Psoas muscle (tissue), 8 donors: ENCODE data around the gene UBL3. TPM values are rescaled to one million over a fixed set of nuclear protein-coding genes. Genes with fewer than 3 reads are reported as not detected.

Experiments
- ATAC-seq, 4 donors: fragments of 200-7000 bp; cut with Tn5 transposase; one replicate each; pipeline ENCODE4 v1.9.1; 2020; ENCODE audit warnings: moderate library complexity in 3 of 4, mild to moderate bottlenecking in 2 of 4
- DNase-seq, 2 donors: peaks; one replicate each; pipeline ENCODE4 v3.0.0-alpha.2; 2020
- H3K27ac ChIP-seq: fragments of 200-600 bp; one replicate; pipeline ENCODE4 v1.8.0; 2022
- H3K27me3 ChIP-seq, 3 donors: fragments of 200-600 bp in 1 of 3; one replicate each; pipeline versions ENCODE4 v1.6.1 to v1.8.0; 2013 to 2022; ENCODE audit warnings: low read length in 2 of 3, mild to moderate bottlenecking in 2 of 3, moderate library complexity in 1 of 3; ENCODE audit not compliant: insufficient read depth in 3 of 3
- H3K36me3 ChIP-seq, 2 donors: fragments of 200-600 bp in 1 of 2; one replicate each; pipeline versions ENCODE4 v1.6.1 to v1.8.0; 2013 to 2022; ENCODE audit warnings: low read depth in 1 of 2, mild to moderate bottlenecking in 1 of 2, moderate library complexity in 1 of 2; ENCODE audit not compliant: insufficient read depth in 1 of 2
- H3K4me1 ChIP-seq: fragments of 200-600 bp; one replicate; pipeline ENCODE4 v1.8.0; 2022
- H3K4me3 ChIP-seq: fragments of 200-600 bp; one replicate; pipeline ENCODE4 v1.8.0; 2022; ENCODE audit warnings: mild to moderate bottlenecking
- H3K9me3 ChIP-seq: fragments of 200-600 bp; one replicate; pipeline ENCODE4 v1.8.0; 2022
- CTCF ChIP-seq: fragments of 200-600 bp; IDR thresholded peaks from one replicate; pipeline ENCODE4 v1.8.0; 2022; ENCODE audit warnings: antibody characterized with exemption
- WGBS, 3 donors: extraction: QIAGEN DNeasy Blood & Tissue Kit; methylation state at CpG; one replicate each; pipeline versions ENCODE4 v1.1.6 to v1.1.7; 2013; 5-methylcytosine and 5-hydroxymethylcytosine counted together
- intact Hi-C, 2 donors: fragments of 100-400 bp; cut with DNase I; formaldehyde crosslinking; loops; one replicate each; pipeline versions ENCODE4 v1.11.0 to v1.14.2; 2022
- polyA plus RNA-seq, 3 donors: library from polyadenylated mRNA; stranded (reverse); fragments of 200-250 nt; gene quantifications; one replicate each; pipeline ENCODE4 v1.2.3, GENCODE V29; 2013
- total RNA-seq, 4 donors: library from RNA; stranded (reverse); fragmentation: NEBNext Ultra II Directional in 2 of 4; extraction: Animal tissue kit (Norgen Biotek cat#: 25700) in 2 of 4; gene quantifications; one replicate each; pipeline versions ENCODE4 v1.2.1 to v1.2.4, GENCODE V29; 2021 to 2023
- donor health status: healthy with polysubstance abuse.
- donor health status: DM: no; HTN: no; CAD: no; lungs with moderate emphysema.
- donor health status: Bipolar disorder and iron deficiency.
- donor health status: healthy.
- donor health status: DM: yes; HTN: yes; CAD: no.
- donor health status: DM: no; HTN: no; CAD: no.
- donor health status: DM: no; HTN: no; CAD: no.
- donor health status: DM: yes; HTN: yes; CAD: no.

UBL3 gene
- total and polyA plus RNA-seq, 7 donors, result 15.7 to 43.8 (median 22.8) TPM

DNA sequence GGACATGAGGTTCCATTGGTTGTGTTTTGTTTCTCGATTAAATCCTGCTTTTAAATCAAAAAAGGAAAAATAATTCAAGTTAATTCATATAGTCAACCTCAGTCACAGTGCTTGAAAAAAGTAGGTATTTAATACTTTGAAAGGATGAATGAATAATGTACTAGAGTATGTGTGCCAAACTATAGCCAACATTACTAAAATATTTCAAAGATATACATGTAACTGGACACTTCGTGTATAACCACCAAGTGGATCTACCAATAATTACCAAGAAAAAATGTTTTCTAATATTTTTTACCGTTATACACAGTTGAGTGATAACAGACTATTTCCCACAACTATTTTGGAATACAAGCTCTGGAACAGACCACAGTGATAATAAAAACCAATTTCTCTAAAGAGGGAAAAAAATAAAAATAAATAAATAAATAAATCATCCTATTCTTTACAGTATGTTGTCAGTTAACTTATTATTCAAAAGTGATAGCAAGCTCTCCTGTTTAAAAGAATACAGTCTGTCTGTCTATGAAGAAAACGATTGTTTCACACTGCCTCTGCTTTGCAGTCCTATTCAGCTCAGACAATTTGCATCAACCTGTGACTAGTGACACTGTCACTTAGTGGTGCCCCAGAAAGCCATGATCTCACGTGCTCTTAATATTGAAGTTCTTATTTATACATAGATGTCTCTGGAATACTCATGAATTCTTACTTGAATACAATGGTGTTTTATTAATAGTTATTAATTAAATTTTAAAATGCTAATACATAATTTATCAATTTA lies 58.2 kb downstream of the UBL3 start:
- DNase-seq, result no peak
- no peaks in the 10 kb centered on the region for H3K27me3 ChIP-seq
- no peak for ATAC-seq
- H3K4me3 ChIP-seq, result no peak overlapping the region
- no peak for TF ChIP-seq CTCF
- 84 to 90% (median 85%) methylated on average over 5 of the region's 5 CpGs for WGBS, 3 donors
- intact Hi-C loops, result no loop called here
- H3K36me3 ChIP-seq, result no peaks in the 10 kb centered on the region
- no peak overlapping the region for H3K27ac ChIP-seq
- H3K4me1 ChIP-seq, result peaks cover 12% of the 10 kb centered on the region
- H3K9me3 ChIP-seq, result no peaks in the 10 kb centered on the region

DNA sequence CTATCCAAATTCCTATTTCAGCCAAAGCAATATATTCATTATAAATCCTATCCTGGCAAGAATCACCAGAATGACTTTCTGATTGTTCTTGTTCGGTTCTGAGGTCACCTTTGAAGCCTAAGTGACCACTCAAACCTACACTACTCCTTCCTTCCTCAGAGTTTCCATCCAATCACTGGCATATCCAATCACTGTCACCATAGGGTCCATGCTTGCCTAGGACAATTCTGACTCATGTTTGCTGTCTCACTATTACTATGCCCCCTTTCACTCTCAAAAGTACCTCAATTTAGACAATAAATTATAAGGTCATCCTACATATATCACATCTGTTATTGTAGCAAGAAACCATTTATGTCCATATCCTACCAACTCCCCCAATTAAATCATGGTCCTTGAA lies 58.9 kb downstream of the UBL3 start:
- no peak for TF ChIP-seq CTCF
- Histone ChIP-seq H3K4me3 (no peak overlapping the region), H3K4me1 (peaks cover 12% of the 10 kb centered on the region), H3K27me3 (no peaks in the 10 kb centered on the region), H3K27ac (no peak overlapping the region), H3K36me3 (no peaks in the 10 kb centered on the region), H3K9me3 (no peaks in the 10 kb centered on the region)
- DNase-seq (no peak), ATAC-seq (no peak)
- intact Hi-C loops, result no loop called here
- 71 to 88% (median 72%) methylated on average over 1 of the region's 1 CpG for WGBS, 3 donors

DNA sequence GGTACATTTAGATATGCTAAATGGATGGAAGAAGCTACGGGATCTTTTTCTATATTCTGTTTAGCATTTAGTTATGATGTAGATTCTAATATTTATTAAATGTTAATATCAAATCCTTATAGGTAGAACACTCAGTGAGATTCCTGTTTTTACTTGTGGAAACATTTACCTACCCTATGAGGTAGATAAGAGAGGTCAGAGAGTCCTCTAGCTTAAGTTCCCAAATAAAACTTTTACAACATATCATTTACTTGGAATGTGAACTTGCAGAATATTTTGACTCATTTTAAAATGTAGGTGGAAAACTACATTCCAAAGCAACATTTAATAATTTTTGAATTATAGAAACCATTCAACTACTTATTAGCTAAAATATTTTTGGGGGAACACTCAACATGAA lies 63.7 kb downstream of the UBL3 start:
- TF ChIP-seq CTCF, result no peak
- no peak for ATAC-seq
- intact Hi-C loops, result no loop called here

DNA sequence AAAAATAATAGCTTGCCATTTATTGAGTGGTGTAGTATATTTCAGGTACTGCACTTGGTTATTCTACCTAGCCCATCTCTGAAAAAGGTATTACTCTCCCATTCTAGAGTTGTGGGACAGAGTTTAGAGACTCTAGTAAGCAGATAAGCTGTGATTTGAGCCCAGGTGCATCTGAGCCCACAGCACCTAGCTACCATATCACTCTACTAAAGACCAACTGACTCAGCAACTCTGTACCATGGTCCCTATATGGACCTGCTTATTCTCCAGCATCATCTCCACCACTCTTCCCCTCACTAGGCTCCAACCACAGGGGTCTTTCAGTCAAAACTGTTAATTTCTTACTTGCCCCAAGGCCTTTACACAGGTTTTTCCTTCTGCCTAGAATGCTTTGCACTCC lies 64.4 kb downstream of the UBL3 start:
- ATAC-seq (no peak), DNase-seq (no peak)
- no peak overlapping the region for H3K4me3 ChIP-seq
- no peaks in the 10 kb centered on the region for H3K4me1 ChIP-seq
- no peaks in the 10 kb centered on the region for H3K27me3 ChIP-seq
- H3K9me3 ChIP-seq, result no peaks in the 10 kb centered on the region
- intact Hi-C loops, result no loop called here
- no peak for TF ChIP-seq CTCF
- H3K36me3 ChIP-seq, result no peaks in the 10 kb centered on the region
- H3K27ac ChIP-seq, result no peak overlapping the region

More for the DNA sequence above, 63.7 kb downstream of the UBL3 start:
- Histone ChIP-seq H3K4me1 (no peaks in the 10 kb centered on the region), H3K36me3 (no peaks in the 10 kb centered on the region), H3K27ac (no peak overlapping the region), H3K27me3 (no peaks in the 10 kb centered on the region), H3K4me3 (no peak overlapping the region), H3K9me3 (no peaks in the 10 kb centered on the region)
- whole genome bisulfite sequencing, 3 donors, result 93 to 98% (median 93%) methylated on average over 1 of the region's 1 CpG
- DNase-seq, result no peak

GRCh38 chr13:29782798-29783197 lies 67.6 kb downstream of the UBL3 start:
- intact Hi-C loops, result no loop called here
- no peak for DNase-seq
- Histone ChIP-seq H3K27me3 (no peaks in the 10 kb centered on the region), H3K27ac (no peak overlapping the region), H3K36me3 (no peaks in the 10 kb centered on the region), H3K4me3 (no peak overlapping the region), H3K4me1 (no peaks in the 10 kb centered on the region), H3K9me3 (no peaks in the 10 kb centered on the region)
- TF ChIP-seq CTCF, result no peak
- no peak for ATAC-seq
- 99 to 100% (median 100%) methylated on average over 1 of the region's 1 CpG for WGBS, 3 donors
